ENCODE measurements around the gene PPP1R12B.

- TF ChIP-seq CTCF (IDR thresholded peaks at IDR 0.05; ENCODE audit: borderline replicate concordance, extremely low read depth, low read length, poor library complexity, severe bottlenecking), result no peak
- no peak for TF ChIP-seq EZH2 (IDR thresholded peaks at IDR 0.05; ENCODE audit: borderline replicate concordance, low read depth, low read length, severe bottlenecking)
These were observed 248.1 kb downstream of the PPP1R12B start for GRCh38 chr1:202596638-202597037.
